PC-9 (cell line): ENCODE data around the gene DCTN2. TPM values are rescaled to one million over a fixed set of nuclear protein-coding genes. Genes with fewer than 3 reads are reported as not detected.

Experiments used
- BruUV-seq: library from RNA; stranded (reverse); fragments of 400-500 nt; replicated peaks from 2 replicates; lab custom pipeline; 2021; lab: Mats Ljungman, UMichigan
- CTCF ChIA-PET: fragments of 300-600 bp; sonication (Branson Sonifier 250); formaldehyde crosslinking; loops from one replicate; lab custom pipeline; 2022; ENCODE audit warnings: antibody characterized with exemption; lab: Charles Lee
- POLR2A ChIA-PET: fragments of 300-600 bp; sonication (Branson Sonifier 250); formaldehyde crosslinking; loops from one replicate; lab custom pipeline; 2022; ENCODE audit warnings: antibody characterized with exemption; ENCODE audit not compliant: unreplicated experiment; lab: Charles Lee
- DNase-seq, 2 experiments: peaks; one replicate each; pipeline versions ENCODE4 v3.0.0 to v3.0.0-alpha.2; 2015 to 2022; ENCODE audit warnings: mixed read lengths in 1 of 2
- H2AFZ ChIP-seq: fragments of 200-600 bp; sonication (generic); 2 replicates; pipeline ENCODE4 v1.8.1; 2017; ENCODE audit warnings: antibody characterized with exemption
- H3F3A ChIP-seq: fragments of 200-600 bp; sonication (generic); 2 replicates; pipeline ENCODE4 v1.8.1; 2017; ENCODE audit warnings: antibody characterized with exemption, mild to moderate bottlenecking, low read depth; ENCODE audit not compliant: insufficient read depth
- H3K27ac ChIP-seq: fragments of 200-600 bp; sonication (generic); 2 replicates; pipeline ENCODE4 v1.6.1; 2016; ENCODE audit warnings: mixed run types
- H3K27me3 ChIP-seq: fragments of 200-600 bp; sonication (generic); 2 replicates; pipeline ENCODE4 v1.6.1; 2016; ENCODE audit warnings: low read depth, mixed run types; ENCODE audit not compliant: insufficient read depth
- H3K36me3 ChIP-seq: fragments of 200-600 bp; sonication (generic); 2 replicates; pipeline ENCODE4 v1.6.1; 2016; ENCODE audit warnings: low read depth, mixed run types
- H3K4me1 ChIP-seq: fragments of 200-600 bp; sonication (generic); replicated peaks from 2 replicates; pipeline ENCODE4 v1.6.1; 2016; ENCODE audit warnings: mixed run types; ENCODE audit not compliant: insufficient read depth
- H3K4me2 ChIP-seq: fragments of 200-600 bp; sonication (generic); 2 replicates; pipeline ENCODE4 v1.6.1; 2017; ENCODE audit warnings: mixed run types
- H3K4me3 ChIP-seq: fragments of 200-600 bp; sonication (generic); 2 replicates; pipeline ENCODE4 v1.6.1; 2016; ENCODE audit warnings: mixed run types
- H3K79me2 ChIP-seq: fragments of 200-600 bp; sonication (generic); 2 replicates; pipeline ENCODE4 v1.6.1; 2017; ENCODE audit warnings: low read depth, mixed run types
- H3K9me2 ChIP-seq: fragments of 200-600 bp; sonication (generic); 2 replicates; pipeline ENCODE4 v1.8.1; 2017; ENCODE audit warnings: mild to moderate bottlenecking; ENCODE audit not compliant: insufficient read depth
- H3K9me3 ChIP-seq: fragments of 200-600 bp; sonication (generic); 2 replicates; pipeline ENCODE4 v1.8.1; 2016; ENCODE audit warnings: low read depth; ENCODE audit not compliant: insufficient read depth
- H4K20me1 ChIP-seq: fragments of 200-600 bp; sonication (generic); 2 replicates; pipeline ENCODE4 v1.8.1; 2017; ENCODE audit not compliant: insufficient read depth
- CTCF ChIP-seq: fragments of 200-600 bp; sonication (generic); conservative IDR thresholded peaks from 2 replicates; pipeline ENCODE4 v1.6.1; 2017; ENCODE audit warnings: mixed run types, antibody characterized with exemption, mild to moderate bottlenecking, moderate library complexity
- EZH2 ChIP-seq: fragments of 200-600 bp; sonication (generic); IDR thresholded peaks from 2 replicates; pipeline ENCODE4 v1.8.0; 2017; ENCODE audit warnings: antibody characterized with exemption, low read depth
- intact Hi-C: fragments of 100-400 bp; cut with micrococcal nuclease; formaldehyde crosslinking; loops from one replicate; pipeline ENCODE4 v1.10.0; 2022; ENCODE audit not compliant: unreplicated experiment
- total RNA-seq: library from RNA; stranded (reverse); gene quantifications from 2 replicates; pipeline ENCODE4 v1.2.3, GENCODE V29; 2021

Gene DCTN2
- total RNA-seq, 1 experiment from 2014 or later, result 105 TPM

- no peak for DNase-seq
- no peaks in the 10 kb centered on the region for H4K20me1 ChIP-seq
- no peak overlapping the region for H3K4me2 ChIP-seq
- H3K4me3 ChIP-seq, result no peak overlapping the region
- peaks cover 5% of the 10 kb centered on the region; the same call in 1 of the 2 replicates for H3F3A ChIP-seq
- TF ChIP-seq EZH2 (no peak), CTCF (no peak)
- intact Hi-C loops, result no loop called here
- no peaks in the 10 kb centered on the region for H3K9me3 ChIP-seq
- BruUV-seq, result no TSS peak
- H3K79me2 ChIP-seq, result peaks cover 10% of the 10 kb centered on the region; the same call in 1 of the 2 replicates
- CTCF ChIA-PET, result no interaction called here
- no peaks in the 10 kb centered on the region for H3K27me3 ChIP-seq
- no peak overlapping the region for H2AFZ ChIP-seq
- POLR2A ChIA-PET, result no interaction called here
- H3K4me1 ChIP-seq, result peaks cover 2% of the 10 kb centered on the region
- no peaks in the 10 kb centered on the region for H3K9me2 ChIP-seq
- no peak overlapping the region for H3K27ac ChIP-seq
- no peaks in the 10 kb centered on the region for H3K36me3 ChIP-seq
Observed at GRCh38 chr12:57550641-57551549, 3.9 kb upstream of the DCTN2 start.

DNA sequence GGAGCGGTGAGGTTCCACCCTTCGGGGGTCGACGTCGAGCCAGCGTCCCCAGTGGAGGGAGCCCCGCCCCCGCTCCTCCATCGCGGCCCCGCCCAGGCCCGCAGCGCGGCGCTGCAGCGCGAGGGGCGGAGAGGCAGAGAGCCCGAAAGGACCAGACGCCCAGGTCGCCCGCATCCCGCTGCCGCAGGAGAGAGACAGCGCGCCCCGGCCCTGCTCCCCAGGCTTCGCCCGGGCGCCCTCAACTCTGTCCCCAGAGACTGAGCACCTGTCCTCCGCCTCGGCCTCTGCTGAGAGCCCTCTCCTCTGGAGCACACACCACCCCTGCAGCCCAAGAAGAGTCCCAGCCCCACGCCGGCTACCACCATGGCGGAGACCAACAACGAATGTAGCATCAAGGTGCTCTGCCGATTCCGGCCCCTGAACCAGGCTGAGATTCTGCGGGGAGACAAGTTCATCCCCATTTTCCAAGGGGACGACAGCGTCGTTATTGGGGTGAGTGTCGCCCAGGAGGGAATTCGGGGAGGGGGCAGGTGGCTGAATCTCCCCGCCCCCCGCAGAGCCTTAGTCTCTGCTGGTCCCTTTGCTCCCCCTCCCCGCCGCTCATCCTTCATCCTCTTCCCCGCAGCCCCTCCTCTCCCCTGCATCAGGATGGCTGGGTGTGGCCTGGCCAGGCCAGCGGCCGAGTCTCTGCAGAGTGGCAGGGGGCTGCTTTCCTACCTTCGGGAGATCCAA is 3.1 kb upstream of the DCTN2 start, which contains the start of gene KIF5A:
TSS of gene KIF5A (plus strand) at position 136 of the 732 bp plus-strand sequence. CDS start at position 364, 228 bp downstream.
- Histone ChIP-seq H3K4me3 (no peak within 1 kb of the TSS), H3K4me2 (no peak within 1 kb of the TSS), H3K9me3 (no peaks in the 10 kb centered on the region), H3K79me2 (peaks cover 19% of the 10 kb centered on the region), H3F3A (peaks cover 13% of the 10 kb centered on the region; the same call in 1 of the 2 replicates), H3K9me2 (no peaks in the 10 kb centered on the region), H3K36me3 (no peaks in the 10 kb centered on the region), H4K20me1 (peaks cover 5% of the 10 kb centered on the region; the same call in 1 of the 2 replicates), H3K27me3 (no peaks in the 10 kb centered on the region), H3K4me1 (peaks cover 9% of the 10 kb centered on the region), H2AFZ (no peak within 1 kb of the TSS), H3K27ac (no peak within 1 kb of the TSS)
- TF ChIP-seq EZH2 (no peak), CTCF (no peak)
- no TSS peak for BruUV-seq
- no peak for DNase-seq
- ChIA-PET POLR2A (no interaction called here), CTCF (no interaction called here)
- intact Hi-C loops, result no loop called here

GRCh38 chr12:57549203-57549908 is 2.4 kb upstream of the DCTN2 start:
- Histone ChIP-seq H3K4me2 (no peak overlapping the region), H3K27ac (no peak overlapping the region), H3K9me3 (no peaks in the 10 kb centered on the region), H3K4me1 (peaks cover 9% of the 10 kb centered on the region), H3K27me3 (no peaks in the 10 kb centered on the region), H3K4me3 (no peak overlapping the region), H2AFZ (no peak overlapping the region), H3K36me3 (no peaks in the 10 kb centered on the region), H4K20me1 (peaks cover 10% of the 10 kb centered on the region; the same call in 1 of the 2 replicates), H3K9me2 (no peaks in the 10 kb centered on the region), H3F3A (peaks cover 13% of the 10 kb centered on the region; the same call in 1 of the 2 replicates), H3K79me2 (peaks cover 23% of the 10 kb centered on the region)
- no peak for DNase-seq
- TF ChIP-seq CTCF, result no peak
- TF ChIP-seq EZH2, result no peak
- ChIA-PET POLR2A (no interaction called here), CTCF (no interaction called here)
- intact Hi-C loops, result no loop called here
- no TSS peak for BruUV-seq
